GM19099 (cell line): ENCODE measurements around the gene KCNMB4.

Experiments used
- POLR2A ChIP-seq: IDR thresholded peaks from 3 replicates; pipeline ENCODE4 v1.6.1; 2011; ENCODE audit warnings: low read depth; ENCODE audit not compliant: insufficient read length; ENCODE audit errors: extremely low read depth

The KCNMB4 gene

GRCh38 chr12:70456953-70457352 lies 90.9 kb downstream of the KCNMB4 start:
- no peak for TF ChIP-seq POLR2A

- no peak for TF ChIP-seq POLR2A
These were observed 93.7 kb downstream of the KCNMB4 start for GRCh38 chr12:70459786-70460185.

GRCh38 chr12:70463997-70464396 lies 97.9 kb downstream of the KCNMB4 start:
- TF ChIP-seq POLR2A, result no peak

- no peak for TF ChIP-seq POLR2A
These were observed 100.7 kb downstream of the KCNMB4 start for GRCh38 chr12:70466753-70467152.

- TF ChIP-seq POLR2A, result no peak
These were observed 101.4 kb downstream of the KCNMB4 start for GRCh38 chr12:70467476-70467875.

- TF ChIP-seq POLR2A, result no peak
These were observed 102.0 kb downstream of the KCNMB4 start for GRCh38 chr12:70467918-70468733.

- TF ChIP-seq POLR2A, result no peak
These were observed 102.7 kb downstream of the KCNMB4 start for GRCh38 chr12:70468741-70469140.

GRCh38 chr12:70469221-70469820 lies 103.2 kb downstream of the KCNMB4 start:
- TF ChIP-seq POLR2A, result no peak

- no peak for TF ChIP-seq POLR2A
These were observed 116.7 kb downstream of the KCNMB4 start for GRCh38 chr12:70482764-70483163.
